HepG2 (cell line): ENCODE measurements around the gene LOC128125822.
A peak's percentile ranks its signal among the peaks of the same experiment; 100 is the strongest.

Source experiments
- ATAC-seq: fragments of 200-7000 bp; cut with Tn5 transposase; 3 replicates; pipeline ENCODE4 v1.9.1; 2020; ENCODE audit warnings: mild to moderate bottlenecking, moderate library complexity
- BruUV-seq: library from RNA; stranded (reverse); fragments of 400-500 nt; replicated peaks from 2 replicates; lab custom pipeline; 2021; lab: Mats Ljungman, UMichigan
- CTCF ChIA-PET: fragments of 300-600 bp; formaldehyde crosslinking; extraction: SDS; loops from one replicate; lab custom pipeline; 2021; ENCODE audit warnings: low total read pairs, inconsistent platforms, low intra/inter-chr PET ratio; lab: Yijun Ruan, JAX
- POLR2A ChIA-PET: fragments of 350-600 bp; sonication (Branson Sonifier 250); formaldehyde crosslinking; loops from one replicate; lab custom pipeline; 2020; ENCODE audit warnings: antibody characterized with exemption, inconsistent platforms; lab: Yijun Ruan, JAX
- DNase-seq: peaks from one replicate; pipeline ENCODE4 v3.0.0-alpha.2; 2015; ENCODE audit warnings: low spot score
- FAIRE-seq: peaks from 3 replicates; lab custom pipeline; 2011; peaks lifted over from hg19 to GRCh38; lab: Jason Lieb, UNC
- H2AFZ ChIP-seq: one replicate; pipeline ENCODE4 v1.6.1; 2011; ENCODE audit warnings: low read length, inconsistent platforms
- H3K27ac ChIP-seq: fragments of 300-600 bp; 3 replicates; pipeline ENCODE4 v1.8.0; 2011; ENCODE audit warnings: mixed run types, mild to moderate bottlenecking, mixed read lengths, low read length, inconsistent platforms; ENCODE audit not compliant: insufficient read depth; ENCODE audit errors: extremely low read length
- H3K27me3 ChIP-seq, 2 experiments: fragments of 200-600 bp in 1 of 2; 2 replicates in 1 of 2; 3 replicates in 1 of 2; pipeline versions ENCODE4 v1.6.0 to v1.8.0; 2011; ENCODE audit warnings: low read length in 2 of 2, mild to moderate bottlenecking in 2 of 2, moderate library complexity in 2 of 2, inconsistent platforms in 1 of 2; ENCODE audit not compliant: insufficient read depth in 2 of 2, control insufficient read depth in 1 of 2
- H3K36me3 ChIP-seq, 2 experiments: fragments of 200-600 bp in 1 of 2; replicated peaks in 1 of 2; 2 replicates in 1 of 2; 3 replicates in 1 of 2; pipeline versions ENCODE4 v1.5.1 to v1.8.0; 2011; ENCODE audit warnings: low read length in 2 of 2, inconsistent platforms in 1 of 2; ENCODE audit not compliant: insufficient read depth in 2 of 2, control insufficient read depth in 1 of 2
- H3K4me1 ChIP-seq: 2 replicates; pipeline ENCODE4 v1.5.1; 2012; ENCODE audit warnings: low read length, inconsistent platforms; ENCODE audit not compliant: insufficient read depth
- H3K4me2 ChIP-seq: 2 replicates; pipeline ENCODE4 v1.6.0; 2011; ENCODE audit warnings: low read depth, low read length, inconsistent platforms
- H3K4me3 ChIP-seq, 3 experiments: fragments of 200-600 bp in 1 of 3; sonication (generic), shearing (Covaris generic) in 1 of 3; replicated peaks in 1 of 3; 2 replicates each; pipeline ENCODE4 v1.5.1; 2011 to 2016; ENCODE audit warnings: low read length in 3 of 3, inconsistent platforms in 2 of 3, low read depth in 2 of 3, mild to moderate bottlenecking in 2 of 3, control low read depth in 1 of 3, mixed read lengths in 1 of 3; ENCODE audit not compliant: insufficient read depth in 1 of 3
- H3K79me2 ChIP-seq: one replicate; pipeline ENCODE4 v1.6.1; 2011; ENCODE audit warnings: low read length, inconsistent platforms; ENCODE audit not compliant: insufficient read depth
- H3K9ac ChIP-seq: 2 replicates; pipeline ENCODE4 v1.6.0; 2011; ENCODE audit warnings: mild to moderate bottlenecking, low read depth, low read length, inconsistent platforms; ENCODE audit not compliant: insufficient read depth
- H3K9me3 ChIP-seq: 2 replicates; pipeline ENCODE4 v1.5.1; 2012; ENCODE audit warnings: mild to moderate bottlenecking, low read length
- H4K20me1 ChIP-seq: 2 replicates; pipeline ENCODE4 v1.6.0; 2011; ENCODE audit warnings: inconsistent platforms, mild to moderate bottlenecking, low read length, moderate library complexity; ENCODE audit not compliant: insufficient read depth
- ELF1 ChIP-seq: sonication (generic); formaldehyde crosslinking; IDR thresholded peaks from 2 replicates; pipeline ENCODE4 v1.4.0; 2020; ENCODE audit warnings: missing genetic modification reagents
- ELF3 ChIP-seq: IDR thresholded peaks from 2 replicates; pipeline ENCODE4 v1.6.1; 2016; ENCODE audit warnings: missing genetic modification reagents, missing compliant biosample characterization
- NFYB ChIP-seq: sonication (generic); formaldehyde crosslinking; IDR thresholded peaks from 2 replicates; pipeline ENCODE4 v1.4.0; 2020; ENCODE audit warnings: missing genetic modification reagents
- NFYC ChIP-seq: IDR thresholded peaks from 2 replicates; pipeline ENCODE4 v1.6.1; 2016; ENCODE audit warnings: missing genetic modification reagents, missing compliant biosample characterization
- RBM22 ChIP-seq: fragments of 200-400 bp; formaldehyde crosslinking; optimal IDR thresholded peaks from 2 replicates; pipeline ENCODE3; 2017; ENCODE audit warnings: mild to moderate bottlenecking, low read length, moderate library complexity
- SP2 ChIP-seq: sonication (generic); formaldehyde crosslinking; IDR thresholded peaks from 2 replicates; pipeline ENCODE4 v1.5.1; 2020; ENCODE audit warnings: mild to moderate bottlenecking, missing genetic modification reagents
- ZNF256 ChIP-seq: sonication (generic); formaldehyde crosslinking; conservative IDR thresholded peaks from 2 replicates; pipeline ENCODE4 v1.4.0; 2020; ENCODE audit warnings: missing genetic modification reagents
- ZNF629 ChIP-seq: sonication (generic); formaldehyde crosslinking; conservative IDR thresholded peaks from 2 replicates; pipeline ENCODE4 v1.5.0; 2020; ENCODE audit warnings: missing genetic modification reagents
- WGBS: methylation state at CpG from one replicate; pipeline ENCODE4 v1.1.6; 2017; ENCODE audit warnings: low lambda C conversion rate; 5-methylcytosine and 5-hydroxymethylcytosine counted together
- in situ Hi-C: cut with HindIII; loops from 2 replicates; pipeline ENCODE4 v1.10.0; 2017; ENCODE audit warnings: low pct_unique_long_range_greater_than_20kb; ENCODE audit not compliant: extremely low pct_ligation_motif_present
- intact Hi-C: fragments of 100-400 bp; cut with micrococcal nuclease; formaldehyde crosslinking; loops from one replicate; pipeline ENCODE4 v1.10.0; 2022; ENCODE audit not compliant: unreplicated experiment
- TF ChIP-seq, protein P1 (sequence below): sonication (generic); formaldehyde crosslinking; IDR thresholded peaks from 2 replicates; pipeline ENCODE4 v1.5.0; 2020; ENCODE audit warnings: missing genetic modification reagents
- TF ChIP-seq, protein P2 (sequence below): sonication (generic); formaldehyde crosslinking; conservative IDR thresholded peaks from 2 replicates; pipeline ENCODE4 v1.8.0; 2022; ENCODE audit warnings: low read depth, missing genetic modification reagents

Gene LOC128125822

DNA sequence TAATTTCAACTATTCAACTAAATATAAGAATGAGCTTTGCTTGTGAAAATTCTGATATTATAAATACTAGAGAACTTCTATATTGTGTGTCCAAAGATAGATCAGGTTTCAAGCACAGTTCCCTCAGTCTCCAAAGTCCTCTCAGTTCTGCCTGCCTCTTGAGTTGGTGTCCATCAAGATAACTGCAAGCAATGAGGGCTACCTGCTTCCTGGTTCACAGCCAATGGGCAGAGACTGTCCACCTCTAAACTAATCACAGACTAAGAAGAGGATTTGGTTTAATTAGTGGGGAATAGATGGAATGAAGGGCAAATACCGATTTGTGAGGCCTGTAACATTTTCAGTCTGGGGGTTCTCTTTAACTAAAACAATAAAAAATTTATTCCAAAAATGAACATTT is 41.3 kb upstream of the LOC128125822 start:
- peak; percentile 56; the same call in 1 of the 2 replicates for TF ChIP-seq ELF1 (CRISPR knock-in tag)
- TF ChIP-seq, protein P1, sequence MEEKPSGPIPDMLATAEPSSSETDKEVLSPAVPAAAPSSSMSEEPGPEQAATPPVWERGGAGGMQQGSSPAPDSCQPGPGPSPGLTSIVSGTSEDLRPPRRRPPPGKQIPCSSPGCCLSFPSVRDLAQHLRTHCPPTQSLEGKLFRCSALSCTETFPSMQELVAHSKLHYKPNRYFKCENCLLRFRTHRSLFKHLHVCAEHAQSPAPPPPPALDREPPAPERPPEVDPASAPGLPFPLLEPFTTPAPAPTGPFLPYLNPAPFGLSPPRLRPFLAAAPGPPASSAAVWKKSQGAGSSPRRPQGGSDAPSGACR: no peak
- TF ChIP-seq SP2 (CRISPR knock-in tag): no peak
- no peak for TF ChIP-seq ZNF256 (CRISPR knock-in tag)
- TF ChIP-seq ZNF629: no peak
- TF ChIP-seq ELF3 (CRISPR knock-in tag): 0 out of 2 replicates have a peak, but pooled peaks have one; percentile 26
- peak; percentile 80 for TF ChIP-seq RBM22
- TF ChIP-seq NFYC (CRISPR knock-in tag): 0 out of 2 replicates have a peak, but pooled peaks have one; percentile 27
- TF ChIP-seq NFYB: peak; percentile 39
- TF ChIP-seq, protein P2, sequence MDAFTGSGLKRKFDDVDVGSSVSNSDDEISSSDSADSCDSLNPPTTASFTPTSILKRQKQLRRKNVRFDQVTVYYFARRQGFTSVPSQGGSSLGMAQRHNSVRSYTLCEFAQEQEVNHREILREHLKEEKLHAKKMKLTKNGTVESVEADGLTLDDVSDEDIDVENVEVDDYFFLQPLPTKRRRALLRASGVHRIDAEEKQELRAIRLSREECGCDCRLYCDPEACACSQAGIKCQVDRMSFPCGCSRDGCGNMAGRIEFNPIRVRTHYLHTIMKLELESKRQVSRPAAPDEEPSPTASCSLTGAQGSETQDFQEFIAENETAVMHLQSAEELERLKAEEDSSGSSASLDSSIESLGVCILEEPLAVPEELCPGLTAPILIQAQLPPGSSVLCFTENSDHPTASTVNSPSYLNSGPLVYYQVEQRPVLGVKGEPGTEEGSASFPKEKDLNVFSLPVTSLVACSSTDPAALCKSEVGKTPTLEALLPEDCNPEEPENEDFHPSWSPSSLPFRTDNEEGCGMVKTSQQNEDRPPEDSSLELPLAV: no peak
- in situ Hi-C loops: no loop called here
- DNase-seq (no peak), FAIRE-seq (no peak), ATAC-seq (no peak)
- no peak overlapping the region for H2AFZ ChIP-seq
- H4K20me1 ChIP-seq: no peaks in the 10 kb centered on the region
- H3K27ac ChIP-seq: peak overlapping the region; percentile 36
- ChIA-PET POLR2A (interaction anchor here (0.8 to 1.5 kb wide), 3 partner anchors 16 to 35 kb away, joined by 3 to 6 read pairs (median 3); no protein-coding TSS in a partner anchor), CTCF (no interaction called here)
- H3K4me3 ChIP-seq: no peak overlapping the region
- H3K79me2 ChIP-seq: peaks cover 47% of the 10 kb centered on the region
- H3K4me2 ChIP-seq: no peak overlapping the region
- H3K4me1 ChIP-seq: peaks cover 49% of the 10 kb centered on the region
- H3K27me3 ChIP-seq: no peaks in the 10 kb centered on the region
- no peaks in the 10 kb centered on the region for H3K9me3 ChIP-seq
- intact Hi-C loops: no loop called here
- H3K36me3 ChIP-seq: peaks cover 14 to 46% of the 10 kb centered on the region in 2 experiments
- 85% methylated on average over 1 of the region's 1 CpG for WGBS
- no peak overlapping the region for H3K9ac ChIP-seq
- BruUV-seq: no TSS peak
